NCI-H1092 treated with DMSO at 0.1 percent for 48 hours (cell line): ENCODE data around the gene LEMD2.

Experiments
- DNase-seq: peaks from one replicate; lab custom pipeline; 2025; lab: John Stamatoyannopoulos, UW

LEMD2 gene

GRCh38 chr6:33819021-33819420 lies 30.1 kb upstream of the LEMD2 start:
- no peak for DNase-seq

- DNase-seq, result no peak
These were observed 29.4 kb upstream of the LEMD2 start for GRCh38 chr6:33818293-33818692.

- peak; percentile 26 for DNase-seq
These were observed 28.6 kb upstream of the LEMD2 start for GRCh38 chr6:33817489-33817888.

GRCh38 chr6:33816911-33817310 lies 28.0 kb upstream of the LEMD2 start:
- DNase-seq, result no peak

- DNase-seq, result peak; percentile 42
These were observed 26.9 kb upstream of the LEMD2 start for GRCh38 chr6:33815854-33816253.

- DNase-seq, result no peak
These were observed 25.4 kb upstream of the LEMD2 start for GRCh38 chr6:33813990-33814985.

GRCh38 chr6:33813246-33813904 lies 24.4 kb upstream of the LEMD2 start:
- no peak for DNase-seq

GRCh38 chr6:33812669-33813068 lies 23.7 kb upstream of the LEMD2 start:
- peak; percentile 64 for DNase-seq

GRCh38 chr6:33809594-33809993 lies 20.7 kb upstream of the LEMD2 start:
- no peak for DNase-seq

GRCh38 chr6:33808641-33809180 lies 19.8 kb upstream of the LEMD2 start:
- peak; percentile 31 for DNase-seq

GRCh38 chr6:33807606-33808005 lies 18.7 kb upstream of the LEMD2 start:
- no peak for DNase-seq

- DNase-seq, result no peak
These were observed 17.9 kb upstream of the LEMD2 start for GRCh38 chr6:33806841-33807240.

GRCh38 chr6:33803571-33804053 lies 14.7 kb upstream of the LEMD2 start, which contains the start of gene MLN:
MLN (minus strand) TSS chr6:33804003; CDS start chr6:33801163, 2,840 bp downstream.
- no peak for DNase-seq

- DNase-seq, result no peak
These were observed 13.4 kb upstream of the LEMD2 start for GRCh38 chr6:33802186-33802958.

GRCh38 chr6:33801611-33802010 lies 12.7 kb upstream of the LEMD2 start:
- DNase-seq, result no peak

GRCh38 chr6:33800248-33800969 lies 11.5 kb upstream of the LEMD2 start:
- DNase-seq, result no peak

GRCh38 chr6:33799454-33800113 lies 10.7 kb upstream of the LEMD2 start:
- DNase-seq, result no peak

GRCh38 chr6:33798343-33798848 lies 9.5 kb upstream of the LEMD2 start:
- no peak for DNase-seq

GRCh38 chr6:33797626-33798342 lies 8.9 kb upstream of the LEMD2 start:
- DNase-seq, result no peak
